ENCODE measurements around the gene MCF2L2. TPM values are rescaled to one million over a fixed set of nuclear protein-coding genes. Genes with fewer than 3 reads are reported as not detected.

Gene MCF2L2
- total and polyA plus RNA-seq, 9 of the 15 experiments (the other 6 are each of a cell fraction or from before 2014, with no cell fraction given) = 0.56 to 4.2 (median 3.0) TPM

GRCh38 chr3:183287301-183287971 is 141.0 kb downstream of the MCF2L2 start (continued):
- no peak for TF ChIP-seq BRF1 (IDR thresholded peaks at IDR 0.05; ENCODE audit: borderline replicate concordance, extremely low read depth, insufficient read length)
- TF ChIP-seq, protein P1, sequence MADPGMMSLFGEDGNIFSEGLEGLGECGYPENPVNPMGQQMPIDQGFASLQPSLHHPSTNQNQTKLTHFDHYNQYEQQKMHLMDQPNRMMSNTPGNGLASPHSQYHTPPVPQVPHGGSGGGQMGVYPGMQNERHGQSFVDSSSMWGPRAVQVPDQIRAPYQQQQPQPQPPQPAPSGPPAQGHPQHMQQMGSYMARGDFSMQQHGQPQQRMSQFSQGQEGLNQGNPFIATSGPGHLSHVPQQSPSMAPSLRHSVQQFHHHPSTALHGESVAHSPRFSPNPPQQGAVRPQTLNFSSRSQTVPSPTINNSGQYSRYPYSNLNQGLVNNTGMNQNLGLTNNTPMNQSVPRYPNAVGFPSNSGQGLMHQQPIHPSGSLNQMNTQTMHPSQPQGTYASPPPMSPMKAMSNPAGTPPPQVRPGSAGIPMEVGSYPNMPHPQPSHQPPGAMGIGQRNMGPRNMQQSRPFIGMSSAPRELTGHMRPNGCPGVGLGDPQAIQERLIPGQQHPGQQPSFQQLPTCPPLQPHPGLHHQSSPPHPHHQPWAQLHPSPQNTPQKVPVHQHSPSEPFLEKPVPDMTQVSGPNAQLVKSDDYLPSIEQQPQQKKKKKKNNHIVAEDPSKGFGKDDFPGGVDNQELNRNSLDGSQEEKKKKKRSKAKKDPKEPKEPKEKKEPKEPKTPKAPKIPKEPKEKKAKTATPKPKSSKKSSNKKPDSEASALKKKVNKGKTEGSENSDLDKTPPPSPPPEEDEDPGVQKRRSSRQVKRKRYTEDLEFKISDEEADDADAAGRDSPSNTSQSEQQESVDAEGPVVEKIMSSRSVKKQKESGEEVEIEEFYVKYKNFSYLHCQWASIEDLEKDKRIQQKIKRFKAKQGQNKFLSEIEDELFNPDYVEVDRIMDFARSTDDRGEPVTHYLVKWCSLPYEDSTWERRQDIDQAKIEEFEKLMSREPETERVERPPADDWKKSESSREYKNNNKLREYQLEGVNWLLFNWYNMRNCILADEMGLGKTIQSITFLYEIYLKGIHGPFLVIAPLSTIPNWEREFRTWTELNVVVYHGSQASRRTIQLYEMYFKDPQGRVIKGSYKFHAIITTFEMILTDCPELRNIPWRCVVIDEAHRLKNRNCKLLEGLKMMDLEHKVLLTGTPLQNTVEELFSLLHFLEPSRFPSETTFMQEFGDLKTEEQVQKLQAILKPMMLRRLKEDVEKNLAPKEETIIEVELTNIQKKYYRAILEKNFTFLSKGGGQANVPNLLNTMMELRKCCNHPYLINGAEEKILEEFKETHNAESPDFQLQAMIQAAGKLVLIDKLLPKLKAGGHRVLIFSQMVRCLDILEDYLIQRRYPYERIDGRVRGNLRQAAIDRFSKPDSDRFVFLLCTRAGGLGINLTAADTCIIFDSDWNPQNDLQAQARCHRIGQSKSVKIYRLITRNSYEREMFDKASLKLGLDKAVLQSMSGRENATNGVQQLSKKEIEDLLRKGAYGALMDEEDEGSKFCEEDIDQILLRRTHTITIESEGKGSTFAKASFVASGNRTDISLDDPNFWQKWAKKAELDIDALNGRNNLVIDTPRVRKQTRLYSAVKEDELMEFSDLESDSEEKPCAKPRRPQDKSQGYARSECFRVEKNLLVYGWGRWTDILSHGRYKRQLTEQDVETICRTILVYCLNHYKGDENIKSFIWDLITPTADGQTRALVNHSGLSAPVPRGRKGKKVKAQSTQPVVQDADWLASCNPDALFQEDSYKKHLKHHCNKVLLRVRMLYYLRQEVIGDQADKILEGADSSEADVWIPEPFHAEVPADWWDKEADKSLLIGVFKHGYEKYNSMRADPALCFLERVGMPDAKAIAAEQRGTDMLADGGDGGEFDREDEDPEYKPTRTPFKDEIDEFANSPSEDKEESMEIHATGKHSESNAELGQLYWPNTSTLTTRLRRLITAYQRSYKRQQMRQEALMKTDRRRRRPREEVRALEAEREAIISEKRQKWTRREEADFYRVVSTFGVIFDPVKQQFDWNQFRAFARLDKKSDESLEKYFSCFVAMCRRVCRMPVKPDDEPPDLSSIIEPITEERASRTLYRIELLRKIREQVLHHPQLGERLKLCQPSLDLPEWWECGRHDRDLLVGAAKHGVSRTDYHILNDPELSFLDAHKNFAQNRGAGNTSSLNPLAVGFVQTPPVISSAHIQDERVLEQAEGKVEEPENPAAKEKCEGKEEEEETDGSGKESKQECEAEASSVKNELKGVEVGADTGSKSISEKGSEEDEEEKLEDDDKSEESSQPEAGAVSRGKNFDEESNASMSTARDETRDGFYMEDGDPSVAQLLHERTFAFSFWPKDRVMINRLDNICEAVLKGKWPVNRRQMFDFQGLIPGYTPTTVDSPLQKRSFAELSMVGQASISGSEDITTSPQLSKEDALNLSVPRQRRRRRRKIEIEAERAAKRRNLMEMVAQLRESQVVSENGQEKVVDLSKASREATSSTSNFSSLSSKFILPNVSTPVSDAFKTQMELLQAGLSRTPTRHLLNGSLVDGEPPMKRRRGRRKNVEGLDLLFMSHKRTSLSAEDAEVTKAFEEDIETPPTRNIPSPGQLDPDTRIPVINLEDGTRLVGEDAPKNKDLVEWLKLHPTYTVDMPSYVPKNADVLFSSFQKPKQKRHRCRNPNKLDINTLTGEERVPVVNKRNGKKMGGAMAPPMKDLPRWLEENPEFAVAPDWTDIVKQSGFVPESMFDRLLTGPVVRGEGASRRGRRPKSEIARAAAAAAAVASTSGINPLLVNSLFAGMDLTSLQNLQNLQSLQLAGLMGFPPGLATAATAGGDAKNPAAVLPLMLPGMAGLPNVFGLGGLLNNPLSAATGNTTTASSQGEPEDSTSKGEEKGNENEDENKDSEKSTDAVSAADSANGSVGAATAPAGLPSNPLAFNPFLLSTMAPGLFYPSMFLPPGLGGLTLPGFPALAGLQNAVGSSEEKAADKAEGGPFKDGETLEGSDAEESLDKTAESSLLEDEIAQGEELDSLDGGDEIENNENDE (IDR thresholded peaks at IDR 0.05; ENCODE audit: low read depth, low read length) = no peak
- TF ChIP-seq MIER1 (IDR thresholded peaks at IDR 0.05; ENCODE audit: low read depth) = no peak
- TF ChIP-seq TAF15 (IDR thresholded peaks at IDR 0.05; ENCODE audit: low read depth, low read length) = no peak
- TF ChIP-seq, protein P2, sequence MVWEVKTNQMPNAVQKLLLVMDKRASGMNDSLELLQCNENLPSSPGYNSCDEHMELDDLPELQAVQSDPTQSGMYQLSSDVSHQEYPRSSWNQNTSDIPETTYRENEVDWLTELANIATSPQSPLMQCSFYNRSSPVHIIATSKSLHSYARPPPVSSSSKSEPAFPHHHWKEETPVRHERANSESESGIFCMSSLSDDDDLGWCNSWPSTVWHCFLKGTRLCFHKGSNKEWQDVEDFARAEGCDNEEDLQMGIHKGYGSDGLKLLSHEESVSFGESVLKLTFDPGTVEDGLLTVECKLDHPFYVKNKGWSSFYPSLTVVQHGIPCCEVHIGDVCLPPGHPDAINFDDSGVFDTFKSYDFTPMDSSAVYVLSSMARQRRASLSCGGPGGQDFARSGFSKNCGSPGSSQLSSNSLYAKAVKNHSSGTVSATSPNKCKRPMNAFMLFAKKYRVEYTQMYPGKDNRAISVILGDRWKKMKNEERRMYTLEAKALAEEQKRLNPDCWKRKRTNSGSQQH (CRISPR knock-in tag; IDR thresholded peaks at IDR 0.05) = 0 out of 2 replicates have a peak, but pooled peaks have one; percentile 4
- TF ChIP-seq CXXC5 (CRISPR knock-in tag; IDR thresholded peaks at IDR 0.05) = peak; percentile 80
- TF ChIP-seq NONO (IDR thresholded peaks at IDR 0.05; ENCODE audit: low read depth in 2 of 2, low read length in 1 of 2) = no peak
- peak; percentile 28 for TF ChIP-seq POLR2B (IDR thresholded peaks at IDR 0.05; ENCODE audit: low read depth, partially characterized antibody)
- TF ChIP-seq HNRNPH1 (optimal IDR thresholded peaks at IDR 0.05; ENCODE audit: low read depth, low read length) = no peak
- TF ChIP-seq ZNF436 (CRISPR knock-in tag; IDR thresholded peaks at IDR 0.05) = no peak
- no peak for TF ChIP-seq OTX1 (CRISPR knock-in tag; IDR thresholded peaks at IDR 0.05)
- no peak for TF ChIP-seq ILF3 (IDR thresholded peaks at IDR 0.05; ENCODE audit: borderline replicate concordance)
- TF ChIP-seq, protein P3, sequence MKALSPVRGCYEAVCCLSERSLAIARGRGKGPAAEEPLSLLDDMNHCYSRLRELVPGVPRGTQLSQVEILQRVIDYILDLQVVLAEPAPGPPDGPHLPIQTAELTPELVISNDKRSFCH (CRISPR knock-in tag; IDR thresholded peaks at IDR 0.05) = no peak
- TF ChIP-seq, protein P3 (tag; IDR thresholded peaks at IDR 0.05) = 0 out of 2 replicates have a peak, but pooled peaks have one; percentile 64
- peak; percentile 39; the same call in 1 of the 2 replicates for TF ChIP-seq LEF1 (IDR thresholded peaks at IDR 0.05)
